HG03469 (cell line): Measurements from ENCODE around the gene APLNR.

Experiments
- ATAC-seq: cut with Tn5 transposase; IDR thresholded peaks from one replicate; pipeline ENCODE4 v1.9.1; 2021; ENCODE audit warnings: mild to moderate bottlenecking, moderate library complexity, moderate number of reproducible peaks; ENCODE audit not compliant: unreplicated experiment

The APLNR gene

GRCh38 chr11:57251491-57252104 lies 14.5 kb upstream of the APLNR start:
- ATAC-seq, result no peak

GRCh38 chr11:57251037-57251436 lies 14.0 kb upstream of the APLNR start:
- ATAC-seq, result no peak

- ATAC-seq, result no peak
Measured at GRCh38 chr11:57249384-57250319, 12.6 kb upstream of the APLNR start.

- peak; percentile 62 for ATAC-seq
Measured at GRCh38 chr11:57248780-57249383, 11.8 kb upstream of the APLNR start.

- no peak for ATAC-seq
Measured at GRCh38 chr11:57244911-57245310, 7.9 kb upstream of the APLNR start.

GRCh38 chr11:57241353-57241972 lies 4.4 kb upstream of the APLNR start:
- ATAC-seq, result no peak

- no peak for ATAC-seq
Measured at GRCh38 chr11:57240757-57241156, 3.7 kb upstream of the APLNR start.

- ATAC-seq, result no peak
Measured at GRCh38 chr11:57240007-57240406, 3.0 kb upstream of the APLNR start.

GRCh38 chr11:57239348-57239747 lies 2.3 kb upstream of the APLNR start:
- no peak for ATAC-seq

GRCh38 chr11:57235761-57236703 lies 1.0 kb downstream of the APLNR start:
- ATAC-seq, result no peak

GRCh38 chr11:57233702-57234101 lies 3.3 kb downstream of the APLNR start:
- no peak for ATAC-seq

- no peak for ATAC-seq
Measured at GRCh38 chr11:57231539-57232253, 5.4 kb downstream of the APLNR start.

- no peak for ATAC-seq
Measured at GRCh38 chr11:57230791-57231538, 6.1 kb downstream of the APLNR start.

GRCh38 chr11:57230316-57230715 lies 6.7 kb downstream of the APLNR start:
- ATAC-seq, result no peak

- no peak for ATAC-seq
Measured at GRCh38 chr11:57228600-57228999, 8.4 kb downstream of the APLNR start.

- no peak for ATAC-seq
Measured at GRCh38 chr11:57224537-57224936, 12.5 kb downstream of the APLNR start.

GRCh38 chr11:57224128-57224527 lies 12.9 kb downstream of the APLNR start:
- ATAC-seq, result no peak

- no peak for ATAC-seq
Measured at GRCh38 chr11:57223601-57224000, 13.4 kb downstream of the APLNR start.

- no peak for ATAC-seq
Measured at GRCh38 chr11:57222239-57222638, 14.8 kb downstream of the APLNR start.
